SK-N-SH (cell line): ENCODE results near the gene PRKCA. TPM values are rescaled to one million over a fixed set of nuclear protein-coding genes. Genes with fewer than 3 reads are reported as not detected.

Experiments used
- CTCF ChIA-PET: fragments of 300-600, 350-600 bp; formaldehyde crosslinking; extraction: SDS; loops from one replicate; lab custom pipeline; 2021; lab: Yijun Ruan, JAX
- POLR2A ChIA-PET: fragments of 350-600 bp; sonication (Branson Sonifier 250); formaldehyde crosslinking; extraction: SDS; loops from one replicate; lab custom pipeline; 2020; ENCODE audit warnings: antibody characterized with exemption, inconsistent platforms; lab: Yijun Ruan, JAX
- DNase-seq: peaks from one replicate; pipeline ENCODE4 v3.0.0; 2012
- H2AFZ ChIP-seq: fragments of 200-600 bp; sonication (generic); 2 replicates; pipeline ENCODE4 v1.8.1; 2016; ENCODE audit warnings: antibody characterized with exemption, mild to moderate bottlenecking, low read depth
- H3F3A ChIP-seq: fragments of 200-600 bp; sonication (generic); replicated peaks from 2 replicates; pipeline ENCODE3; 2016; ENCODE audit warnings: antibody characterized with exemption, mild to moderate bottlenecking; ENCODE audit not compliant: insufficient read depth
- H3K27ac ChIP-seq, 2 experiments: fragments of 200-500 bp in 1 of 2; fragments of 200-600 bp in 1 of 2; sonication (Bioruptor generic) in 1 of 2; sonication (generic), shearing (Covaris generic) in 1 of 2; 2 replicates each; pipeline versions ENCODE4 v1.5.1 to v1.6.1; 2014 to 2016; ENCODE audit warnings: low read depth in 2 of 2, inconsistent platforms in 1 of 2, low read length in 1 of 2, mild to moderate bottlenecking in 1 of 2, mixed read lengths in 1 of 2
- H3K27me3 ChIP-seq: fragments of 200-600 bp; sonication (generic), shearing (Covaris generic); 2 replicates; pipeline ENCODE4 v1.6.1; 2016; ENCODE audit warnings: mixed run types; ENCODE audit not compliant: insufficient read depth
- H3K36me3 ChIP-seq, 2 experiments: fragments of 200-500 bp in 1 of 2; fragments of 200-600 bp in 1 of 2; sonication (Bioruptor generic) in 1 of 2; sonication (generic) in 1 of 2; replicated peaks in 1 of 2; 2 replicates each; pipeline versions ENCODE3 to v1.5.1; 2014 to 2016; ENCODE audit warnings: low read length in 1 of 2, mild to moderate bottlenecking in 1 of 2; ENCODE audit not compliant: insufficient read depth in 2 of 2, control insufficient read depth in 1 of 2
- H3K4me1 ChIP-seq, 2 experiments: fragments of 200-500 bp in 1 of 2; fragments of 200-600 bp in 1 of 2; sonication (Bioruptor generic) in 1 of 2; sonication (generic), shearing (Covaris generic) in 1 of 2; 2 replicates each; pipeline versions ENCODE4 v1.5.1 to v1.6.1; 2014 to 2016; ENCODE audit warnings: low read depth in 1 of 2, low read length in 1 of 2, mixed run types in 1 of 2; ENCODE audit not compliant: insufficient read depth in 2 of 2, control insufficient read depth in 1 of 2
- H3K4me2 ChIP-seq: fragments of 200-600 bp; sonication (generic), shearing (Covaris generic); 2 replicates; pipeline ENCODE4 v1.6.1; 2017; ENCODE audit warnings: mixed run types
- H3K4me3 ChIP-seq, 2 experiments: fragments of 200-500 bp in 1 of 2; fragments of 200-600 bp in 1 of 2; sonication (Bioruptor generic) in 1 of 2; sonication (generic), shearing (Covaris generic) in 1 of 2; 2 replicates each; pipeline versions ENCODE4 v1.5.1 to v1.8.1; 2014 to 2016; ENCODE audit warnings: low read depth in 2 of 2, inconsistent platforms in 1 of 2, low read length in 1 of 2, mild to moderate bottlenecking in 1 of 2, mixed read lengths in 1 of 2, moderate library complexity in 1 of 2
- H3K79me2 ChIP-seq: fragments of 200-600 bp; sonication (generic); 2 replicates; pipeline ENCODE4 v1.8.1; 2017; ENCODE audit warnings: mild to moderate bottlenecking; ENCODE audit not compliant: insufficient read depth
- H3K9ac ChIP-seq: fragments of 200-600 bp; sonication (generic); 2 replicates; pipeline ENCODE4 v1.6.1; 2017; ENCODE audit warnings: mixed run types
- H3K9me2 ChIP-seq: fragments of 200-600 bp; sonication (generic); 2 replicates; pipeline ENCODE4 v1.6.1; 2017; ENCODE audit warnings: mixed run types
- H3K9me3 ChIP-seq: fragments of 200-600 bp; sonication (generic); 2 replicates; pipeline ENCODE4 v1.6.1; 2017; ENCODE audit warnings: mixed run types, mild to moderate bottlenecking, moderate library complexity
- H4K20me1 ChIP-seq: fragments of 200-600 bp; sonication (generic); 2 replicates; pipeline ENCODE4 v1.6.1; 2017; ENCODE audit warnings: mild to moderate bottlenecking, mixed run types; ENCODE audit not compliant: insufficient read depth
- CHD2 ChIP-seq: fragments of 150-350 bp; IDR thresholded peaks from 2 replicates; pipeline ENCODE4 v1.6.1; 2018; ENCODE audit warnings: low read length; ENCODE audit not compliant: partially characterized antibody
- EP300 ChIP-seq, 2 experiments: IDR thresholded peaks; 2 replicates each; pipeline versions ENCODE4 v1.4.0 to v1.6.1; 2012; ENCODE audit warnings: borderline replicate concordance in 1 of 2, low read depth in 1 of 2, low read length in 1 of 2
- EZH2phosphoT487 ChIP-seq: fragments of 200-600 bp; sonication (generic); IDR thresholded peaks from 2 replicates; pipeline ENCODE4 v1.6.1; 2017; ENCODE audit warnings: low read depth, mixed run types, mild to moderate bottlenecking, antibody characterized with exemption, moderate library complexity, borderline replicate concordance
- NFIC ChIP-seq: IDR thresholded peaks from 2 replicates; pipeline ENCODE4 v1.4.0; 2012; ENCODE audit warnings: borderline replicate concordance
- NRF1 ChIP-seq: IDR thresholded peaks from 2 replicates; pipeline ENCODE4 v1.6.1; 2012; ENCODE audit warnings: low read depth, mild to moderate bottlenecking, low read length
- RAD21 ChIP-seq: IDR thresholded peaks from 2 replicates; pipeline ENCODE4 v1.6.1; 2012; ENCODE audit warnings: mild to moderate bottlenecking, low read length
- SIN3A ChIP-seq: IDR thresholded peaks from 2 replicates; pipeline ENCODE4 v1.6.1; 2012; ENCODE audit warnings: low read depth, mild to moderate bottlenecking, low read length, moderate library complexity, borderline replicate concordance
- SMC3 ChIP-seq: IDR thresholded peaks from 2 replicates; pipeline ENCODE4 v1.6.1; 2012; ENCODE audit warnings: low read depth, low read length, improper control_type of control experiment
- TAF1 ChIP-seq: IDR thresholded peaks from 2 replicates; pipeline ENCODE4 v1.6.1; 2012; ENCODE audit warnings: low read depth, mild to moderate bottlenecking, low read length, moderate library complexity, borderline replicate concordance
- TCF12 ChIP-seq: IDR thresholded peaks from 2 replicates; pipeline ENCODE4 v1.4.0; 2012
- YY1 ChIP-seq: IDR thresholded peaks from 2 replicates; pipeline ENCODE4 v1.4.0; 2012; ENCODE audit warnings: low read depth, mild to moderate bottlenecking
- WGBS: methylation state at CpG from one replicate; pipeline ENCODE4 v1.1.6; 2017; ENCODE audit warnings: low lambda C conversion rate; 5-methylcytosine and 5-hydroxymethylcytosine counted together
- polyA plus RNA-seq, 3 experiments: library from polyadenylated mRNA; depleted of rRNA; stranded (reverse); fragments of >200 nt; gene quantifications; 2 replicates each; pipeline ENCODE4 v1.2.3, GENCODE V29; 2012
- TF ChIP-seq, protein P1 (sequence below): fragments of 150-350 bp; IDR thresholded peaks from 2 replicates; pipeline ENCODE4 v1.6.1; 2016; ENCODE audit warnings: mild to moderate bottlenecking, low read depth, low read length
- TF ChIP-seq, protein P2 (sequence below): fragments of 150-350 bp; IDR thresholded peaks from 2 replicates; pipeline ENCODE4 v1.6.1; 2017; ENCODE audit warnings: antibody characterized with exemption, low read length, low read depth, borderline replicate concordance
- TF ChIP-seq, protein P3 (sequence below): IDR thresholded peaks from 2 replicates; pipeline ENCODE4 v1.4.0; 2012; ENCODE audit warnings: low read depth, borderline replicate concordance
- TF ChIP-seq, protein P4 (sequence below): IDR thresholded peaks from 2 replicates; pipeline ENCODE4 v1.6.1; 2012; ENCODE audit warnings: mild to moderate bottlenecking, low read depth, low read length, moderate library complexity
- TF ChIP-seq, protein P5 (sequence below): IDR thresholded peaks from 2 replicates; pipeline ENCODE4 v1.4.0; 2012; ENCODE audit warnings: low read depth, borderline replicate concordance

Gene PRKCA
- polyA plus RNA-seq, 1 of the 3 experiments (the other 2 are of a cell fraction), result 108 TPM

DNA sequence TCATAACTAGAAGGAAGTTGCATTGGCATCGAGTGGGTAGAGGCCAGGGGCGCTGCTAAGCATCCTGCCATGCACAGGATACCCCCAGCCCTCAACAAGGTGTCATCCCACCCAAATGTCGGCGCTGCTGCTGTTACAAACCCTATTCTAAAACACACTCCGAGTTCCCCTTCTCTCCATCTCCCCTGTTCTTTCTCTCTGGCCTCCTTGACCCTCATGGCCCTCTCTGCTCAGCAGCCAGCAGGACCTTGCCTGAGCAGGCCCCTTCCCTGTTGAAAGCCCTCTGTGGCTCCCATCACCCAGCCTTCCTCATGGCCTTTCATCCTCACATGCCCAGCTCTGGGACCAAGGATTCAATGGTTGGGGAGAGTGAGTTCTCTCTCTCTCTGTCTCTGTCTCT lies 510.2 kb downstream of the PRKCA start:
- Histone ChIP-seq H3F3A (peaks cover 20% of the 10 kb centered on the region), H4K20me1 (no peaks in the 10 kb centered on the region), H3K36me3 (peaks cover 8 to 17% of the 10 kb centered on the region in 2 experiments), H3K4me1 (peaks cover 0 to 3% of the 10 kb centered on the region in 2 experiments; a peak in 1 of 4 replicates), H3K9me2 (no peaks in the 10 kb centered on the region), H3K79me2 (no peaks in the 10 kb centered on the region), H3K9me3 (peaks cover under 1% of the 10 kb centered on the region; the same call in 1 of the 2 replicates), H3K27me3 (no peaks in the 10 kb centered on the region), H3K4me3 (no peak overlapping the region), H3K9ac (no peak overlapping the region), H2AFZ (no peak overlapping the region), H3K4me2 (no peak overlapping the region), H3K27ac (no peak overlapping the region)
- TF ChIP-seq NFIC (no peak), TAF1 (no peak), EP300 (IDR thresholded peaks at IDR 0.05; ENCODE audit: borderline replicate concordance in 1 of 2, low read depth in 1 of 2, low read length in 1 of 2) (no peak), YY1 (no peak), TCF12 (no peak), EZH2phosphoT487 (no peak), NRF1 (no peak), RAD21 (no peak)
- TF ChIP-seq, protein P1, sequence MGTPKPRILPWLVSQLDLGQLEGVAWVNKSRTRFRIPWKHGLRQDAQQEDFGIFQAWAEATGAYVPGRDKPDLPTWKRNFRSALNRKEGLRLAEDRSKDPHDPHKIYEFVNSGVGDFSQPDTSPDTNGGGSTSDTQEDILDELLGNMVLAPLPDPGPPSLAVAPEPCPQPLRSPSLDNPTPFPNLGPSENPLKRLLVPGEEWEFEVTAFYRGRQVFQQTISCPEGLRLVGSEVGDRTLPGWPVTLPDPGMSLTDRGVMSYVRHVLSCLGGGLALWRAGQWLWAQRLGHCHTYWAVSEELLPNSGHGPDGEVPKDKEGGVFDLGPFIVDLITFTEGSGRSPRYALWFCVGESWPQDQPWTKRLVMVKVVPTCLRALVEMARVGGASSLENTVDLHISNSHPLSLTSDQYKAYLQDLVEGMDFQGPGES, result no peak
- TF ChIP-seq, protein P2, sequence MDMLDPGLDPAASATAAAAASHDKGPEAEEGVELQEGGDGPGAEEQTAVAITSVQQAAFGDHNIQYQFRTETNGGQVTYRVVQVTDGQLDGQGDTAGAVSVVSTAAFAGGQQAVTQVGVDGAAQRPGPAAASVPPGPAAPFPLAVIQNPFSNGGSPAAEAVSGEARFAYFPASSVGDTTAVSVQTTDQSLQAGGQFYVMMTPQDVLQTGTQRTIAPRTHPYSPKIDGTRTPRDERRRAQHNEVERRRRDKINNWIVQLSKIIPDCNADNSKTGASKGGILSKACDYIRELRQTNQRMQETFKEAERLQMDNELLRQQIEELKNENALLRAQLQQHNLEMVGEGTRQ, result no peak
- TF ChIP-seq, protein P3, sequence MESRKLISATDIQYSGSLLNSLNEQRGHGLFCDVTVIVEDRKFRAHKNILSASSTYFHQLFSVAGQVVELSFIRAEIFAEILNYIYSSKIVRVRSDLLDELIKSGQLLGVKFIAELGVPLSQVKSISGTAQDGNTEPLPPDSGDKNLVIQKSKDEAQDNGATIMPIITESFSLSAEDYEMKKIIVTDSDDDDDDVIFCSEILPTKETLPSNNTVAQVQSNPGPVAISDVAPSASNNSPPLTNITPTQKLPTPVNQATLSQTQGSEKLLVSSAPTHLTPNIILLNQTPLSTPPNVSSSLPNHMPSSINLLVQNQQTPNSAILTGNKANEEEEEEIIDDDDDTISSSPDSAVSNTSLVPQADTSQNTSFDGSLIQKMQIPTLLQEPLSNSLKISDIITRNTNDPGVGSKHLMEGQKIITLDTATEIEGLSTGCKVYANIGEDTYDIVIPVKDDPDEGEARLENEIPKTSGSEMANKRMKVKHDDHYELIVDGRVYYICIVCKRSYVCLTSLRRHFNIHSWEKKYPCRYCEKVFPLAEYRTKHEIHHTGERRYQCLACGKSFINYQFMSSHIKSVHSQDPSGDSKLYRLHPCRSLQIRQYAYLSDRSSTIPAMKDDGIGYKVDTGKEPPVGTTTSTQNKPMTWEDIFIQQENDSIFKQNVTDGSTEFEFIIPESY, result no peak
- 82% methylated on average over 5 of the region's 5 CpGs for WGBS
- POLR2A ChIA-PET, result no interaction called here
- CTCF ChIA-PET, result interaction anchor here (0.6 to 1.5 kb wide), 3 partner anchors 21 to 547 kb away, joined by 3 to 4 read pairs (median 3); no protein-coding TSS in a partner anchor
- no peak for DNase-seq

DNA sequence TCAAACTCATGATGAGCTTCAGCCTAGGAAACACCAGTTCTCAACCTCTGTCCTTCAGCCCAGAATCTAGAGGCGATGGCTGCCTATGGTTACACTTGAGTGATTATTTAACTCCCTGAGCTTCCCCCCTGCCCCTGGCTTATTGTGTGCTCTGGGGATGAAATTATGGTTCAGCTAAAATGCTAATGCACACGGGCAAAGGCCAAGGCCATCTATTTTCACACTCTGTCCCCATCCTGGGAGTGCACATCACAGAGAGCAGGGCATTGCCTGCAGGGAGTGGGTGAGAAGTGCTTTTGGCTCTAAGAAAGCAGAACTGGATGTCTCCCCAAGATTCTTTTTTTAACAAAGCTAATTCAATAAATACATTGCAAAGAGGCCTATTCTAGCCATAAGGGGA lies 510.9 kb downstream of the PRKCA start:
- Histone ChIP-seq H3K79me2 (no peaks in the 10 kb centered on the region), H3K27me3 (no peaks in the 10 kb centered on the region), H3K4me3 (no peak overlapping the region), H3K9ac (no peak overlapping the region), H3K4me1 (peaks cover 0 to 2% of the 10 kb centered on the region in 2 experiments; a peak in 1 of 4 replicates), H2AFZ (no peak overlapping the region), H3K9me2 (no peaks in the 10 kb centered on the region), H3F3A (peaks cover 20% of the 10 kb centered on the region), H4K20me1 (no peaks in the 10 kb centered on the region), H3K4me2 (no peak overlapping the region), H3K36me3 (peaks cover 8 to 17% of the 10 kb centered on the region in 2 experiments), H3K9me3 (peaks cover 4% of the 10 kb centered on the region; the same call in 1 of the 2 replicates), H3K27ac (no peak overlapping the region)
- 80% methylated on average over 2 of the region's 2 CpGs for WGBS
- POLR2A ChIA-PET, result no interaction called here
- CTCF ChIA-PET, result interaction anchor here (0.6 to 1.5 kb wide), 3 partner anchors 86 to 548 kb away, joined by 3 to 5 read pairs (median 4); no protein-coding TSS in a partner anchor
- DNase-seq, result no peak
- TF ChIP-seq, protein P4, sequence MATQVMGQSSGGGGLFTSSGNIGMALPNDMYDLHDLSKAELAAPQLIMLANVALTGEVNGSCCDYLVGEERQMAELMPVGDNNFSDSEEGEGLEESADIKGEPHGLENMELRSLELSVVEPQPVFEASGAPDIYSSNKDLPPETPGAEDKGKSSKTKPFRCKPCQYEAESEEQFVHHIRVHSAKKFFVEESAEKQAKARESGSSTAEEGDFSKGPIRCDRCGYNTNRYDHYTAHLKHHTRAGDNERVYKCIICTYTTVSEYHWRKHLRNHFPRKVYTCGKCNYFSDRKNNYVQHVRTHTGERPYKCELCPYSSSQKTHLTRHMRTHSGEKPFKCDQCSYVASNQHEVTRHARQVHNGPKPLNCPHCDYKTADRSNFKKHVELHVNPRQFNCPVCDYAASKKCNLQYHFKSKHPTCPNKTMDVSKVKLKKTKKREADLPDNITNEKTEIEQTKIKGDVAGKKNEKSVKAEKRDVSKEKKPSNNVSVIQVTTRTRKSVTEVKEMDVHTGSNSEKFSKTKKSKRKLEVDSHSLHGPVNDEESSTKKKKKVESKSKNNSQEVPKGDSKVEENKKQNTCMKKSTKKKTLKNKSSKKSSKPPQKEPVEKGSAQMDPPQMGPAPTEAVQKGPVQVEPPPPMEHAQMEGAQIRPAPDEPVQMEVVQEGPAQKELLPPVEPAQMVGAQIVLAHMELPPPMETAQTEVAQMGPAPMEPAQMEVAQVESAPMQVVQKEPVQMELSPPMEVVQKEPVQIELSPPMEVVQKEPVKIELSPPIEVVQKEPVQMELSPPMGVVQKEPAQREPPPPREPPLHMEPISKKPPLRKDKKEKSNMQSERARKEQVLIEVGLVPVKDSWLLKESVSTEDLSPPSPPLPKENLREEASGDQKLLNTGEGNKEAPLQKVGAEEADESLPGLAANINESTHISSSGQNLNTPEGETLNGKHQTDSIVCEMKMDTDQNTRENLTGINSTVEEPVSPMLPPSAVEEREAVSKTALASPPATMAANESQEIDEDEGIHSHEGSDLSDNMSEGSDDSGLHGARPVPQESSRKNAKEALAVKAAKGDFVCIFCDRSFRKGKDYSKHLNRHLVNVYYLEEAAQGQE, result no peak
- TF ChIP-seq TAF1 (no peak), CHD2 (no peak), SMC3 (no peak), SIN3A (no peak)
- TF ChIP-seq, protein P1, result no peak
- TF ChIP-seq, protein P5, sequence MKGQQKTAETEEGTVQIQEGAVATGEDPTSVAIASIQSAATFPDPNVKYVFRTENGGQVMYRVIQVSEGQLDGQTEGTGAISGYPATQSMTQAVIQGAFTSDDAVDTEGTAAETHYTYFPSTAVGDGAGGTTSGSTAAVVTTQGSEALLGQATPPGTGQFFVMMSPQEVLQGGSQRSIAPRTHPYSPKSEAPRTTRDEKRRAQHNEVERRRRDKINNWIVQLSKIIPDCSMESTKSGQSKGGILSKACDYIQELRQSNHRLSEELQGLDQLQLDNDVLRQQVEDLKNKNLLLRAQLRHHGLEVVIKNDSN, result no peak
